ENCODE measurements around the gene LAD1. TPM values are rescaled to one million over a fixed set of nuclear protein-coding genes. Genes with fewer than 3 reads are reported as not detected.

The LAD1 gene
- total and polyA plus RNA-seq, 4 donors, result 0.17 to 0.50 (median 0.35) TPM

- peaks cover 10% of the 10 kb centered on the region for H3K27me3 ChIP-seq (ENCODE audit: control insufficient read depth, insufficient read depth, low read length)
- H3K9me3 ChIP-seq (ENCODE audit: control insufficient read depth, insufficient read depth, low read length), result no peaks in the 10 kb centered on the region
- H3K27ac ChIP-seq (ENCODE audit: low read depth, low read length), result no peak overlapping the region
- H3K4me3 ChIP-seq (ENCODE audit: low read depth, low read length), result no peak overlapping the region
- no peaks in the 10 kb centered on the region for H3K36me3 ChIP-seq (ENCODE audit: control insufficient read depth, insufficient read depth, low read length)
- no peak for DNase-seq (ENCODE audit: low read depth in 4 of 6, low spot score in 6 of 6)
- WGBS (ENCODE audit: insufficient coverage), result 92% methylated on average over 5 of the region's 8 CpGs
- H3K4me1 ChIP-seq (ENCODE audit: control insufficient read depth, insufficient read depth, low read length), result peaks cover 6% of the 10 kb centered on the region
Observed at GRCh38 chr1:201406831-201407406, 7.8 kb upstream of the LAD1 start.

GRCh38 chr1:201405484-201405831, 6.3 kb upstream of the LAD1 start:
- DNase-seq (ENCODE audit: low read depth in 4 of 6, low spot score in 6 of 6), result no peak
- peaks cover 23% of the 10 kb centered on the region for H3K27me3 ChIP-seq (ENCODE audit: control insufficient read depth, insufficient read depth, low read length)
- H3K4me3 ChIP-seq (ENCODE audit: low read depth, low read length), result no peak overlapping the region
- H3K36me3 ChIP-seq (ENCODE audit: control insufficient read depth, insufficient read depth, low read length), result no peaks in the 10 kb centered on the region
- 82% methylated on average over 10 of the region's 10 CpGs for WGBS (ENCODE audit: insufficient coverage)
- H3K4me1 ChIP-seq (ENCODE audit: control insufficient read depth, insufficient read depth, low read length), result peaks cover 6% of the 10 kb centered on the region
- no peak overlapping the region for H3K27ac ChIP-seq (ENCODE audit: low read depth, low read length)
- H3K9me3 ChIP-seq (ENCODE audit: control insufficient read depth, insufficient read depth, low read length), result no peaks in the 10 kb centered on the region

GRCh38 chr1:201404722-201405483, 5.8 kb upstream of the LAD1 start:
- Histone ChIP-seq H3K27me3 (ENCODE audit: control insufficient read depth, insufficient read depth, low read length) (peaks cover 29% of the 10 kb centered on the region), H3K36me3 (ENCODE audit: control insufficient read depth, insufficient read depth, low read length) (no peaks in the 10 kb centered on the region), H3K4me1 (ENCODE audit: control insufficient read depth, insufficient read depth, low read length) (peaks cover 11% of the 10 kb centered on the region), H3K9me3 (ENCODE audit: control insufficient read depth, insufficient read depth, low read length) (no peaks in the 10 kb centered on the region), H3K27ac (ENCODE audit: low read depth, low read length) (no peak overlapping the region), H3K4me3 (ENCODE audit: low read depth, low read length) (no peak overlapping the region)
- DNase-seq (ENCODE audit: low read depth in 4 of 6, low spot score in 6 of 6), result no peak
- 88% methylated on average over 6 of the region's 11 CpGs for WGBS (ENCODE audit: insufficient coverage)

- H3K9me3 ChIP-seq (ENCODE audit: control insufficient read depth, insufficient read depth, low read length), result no peaks in the 10 kb centered on the region
- 78% methylated on average over 5 of the region's 7 CpGs for WGBS (ENCODE audit: insufficient coverage)
- no peak overlapping the region for H3K4me3 ChIP-seq (ENCODE audit: low read depth, low read length)
- peaks cover 19% of the 10 kb centered on the region for H3K4me1 ChIP-seq (ENCODE audit: control insufficient read depth, insufficient read depth, low read length)
- H3K27me3 ChIP-seq (ENCODE audit: control insufficient read depth, insufficient read depth, low read length), result peaks cover 37% of the 10 kb centered on the region
- no peak overlapping the region for H3K27ac ChIP-seq (ENCODE audit: low read depth, low read length)
- H3K36me3 ChIP-seq (ENCODE audit: control insufficient read depth, insufficient read depth, low read length), result no peaks in the 10 kb centered on the region
- DNase-seq (ENCODE audit: low read depth in 4 of 6, low spot score in 6 of 6), result no peak
Observed at GRCh38 chr1:201404055-201404454, 4.9 kb upstream of the LAD1 start.

- no peak overlapping the region for H3K27ac ChIP-seq (ENCODE audit: low read depth, low read length)
- WGBS (ENCODE audit: insufficient coverage), result 63% methylated on average over 1 of the region's 1 CpG
- no peak overlapping the region for H3K4me3 ChIP-seq (ENCODE audit: low read depth, low read length)
- peaks cover 22% of the 10 kb centered on the region for H3K4me1 ChIP-seq (ENCODE audit: control insufficient read depth, insufficient read depth, low read length)
- peaks cover 44% of the 10 kb centered on the region for H3K27me3 ChIP-seq (ENCODE audit: control insufficient read depth, insufficient read depth, low read length)
- no peaks in the 10 kb centered on the region for H3K9me3 ChIP-seq (ENCODE audit: control insufficient read depth, insufficient read depth, low read length)
- DNase-seq (ENCODE audit: low read depth in 4 of 6, low spot score in 6 of 6), result no peak
- H3K36me3 ChIP-seq (ENCODE audit: control insufficient read depth, insufficient read depth, low read length), result no peaks in the 10 kb centered on the region
Observed at GRCh38 chr1:201403359-201403758, 4.2 kb upstream of the LAD1 start.

GRCh38 chr1:201401700-201402099, 2.6 kb upstream of the LAD1 start:
- no peak overlapping the region for H3K4me3 ChIP-seq (ENCODE audit: low read depth, low read length)
- no peak overlapping the region for H3K27ac ChIP-seq (ENCODE audit: low read depth, low read length)
- WGBS (ENCODE audit: insufficient coverage), result no CpG with 5 or more reads among the region's 2 CpGs
- H3K9me3 ChIP-seq (ENCODE audit: control insufficient read depth, insufficient read depth, low read length), result no peaks in the 10 kb centered on the region
- peaks cover 22% of the 10 kb centered on the region for H3K4me1 ChIP-seq (ENCODE audit: control insufficient read depth, insufficient read depth, low read length)
- H3K27me3 ChIP-seq (ENCODE audit: control insufficient read depth, insufficient read depth, low read length), result peaks cover 50% of the 10 kb centered on the region
- no peaks in the 10 kb centered on the region for H3K36me3 ChIP-seq (ENCODE audit: control insufficient read depth, insufficient read depth, low read length)
- DNase-seq (ENCODE audit: low read depth in 4 of 6, low spot score in 6 of 6), result no peak

GRCh38 chr1:201400852-201401230, 1.7 kb upstream of the LAD1 start:
- H3K27me3 ChIP-seq (ENCODE audit: control insufficient read depth, insufficient read depth, low read length), result peaks cover 50% of the 10 kb centered on the region
- WGBS (ENCODE audit: insufficient coverage), result no CpG with 5 or more reads among the region's 2 CpGs
- peaks cover 24% of the 10 kb centered on the region for H3K4me1 ChIP-seq (ENCODE audit: control insufficient read depth, insufficient read depth, low read length)
- H3K27ac ChIP-seq (ENCODE audit: low read depth, low read length), result no peak overlapping the region
- no peak overlapping the region for H3K4me3 ChIP-seq (ENCODE audit: low read depth, low read length)
- no peaks in the 10 kb centered on the region for H3K36me3 ChIP-seq (ENCODE audit: control insufficient read depth, insufficient read depth, low read length)
- no peaks in the 10 kb centered on the region for H3K9me3 ChIP-seq (ENCODE audit: control insufficient read depth, insufficient read depth, low read length)
- DNase-seq (ENCODE audit: low read depth in 4 of 6, low spot score in 6 of 6), result no peak

- no peaks in the 10 kb centered on the region for H3K9me3 ChIP-seq (ENCODE audit: control insufficient read depth, insufficient read depth, low read length)
- H3K4me1 ChIP-seq (ENCODE audit: control insufficient read depth, insufficient read depth, low read length), result peaks cover 24% of the 10 kb centered on the region
- no peak overlapping the region for H3K27ac ChIP-seq (ENCODE audit: low read depth, low read length)
- H3K36me3 ChIP-seq (ENCODE audit: control insufficient read depth, insufficient read depth, low read length), result no peaks in the 10 kb centered on the region
- H3K27me3 ChIP-seq (ENCODE audit: control insufficient read depth, insufficient read depth, low read length), result peaks cover 50% of the 10 kb centered on the region
- DNase-seq (ENCODE audit: low read depth in 4 of 6, low spot score in 6 of 6), result no peak
- 88% methylated on average over 11 of the region's 11 CpGs for WGBS (ENCODE audit: insufficient coverage)
- no peak overlapping the region for H3K4me3 ChIP-seq (ENCODE audit: low read depth, low read length)
Observed at GRCh38 chr1:201400212-201400851, 1.2 kb upstream of the LAD1 start.

- Histone ChIP-seq H3K27me3 (ENCODE audit: control insufficient read depth, insufficient read depth, low read length) (peaks cover 49% of the 10 kb centered on the region), H3K27ac (ENCODE audit: low read depth, low read length) (no peak overlapping the region), H3K36me3 (ENCODE audit: control insufficient read depth, insufficient read depth, low read length) (no peaks in the 10 kb centered on the region), H3K4me1 (ENCODE audit: control insufficient read depth, insufficient read depth, low read length) (peaks cover 24% of the 10 kb centered on the region), H3K4me3 (ENCODE audit: low read depth, low read length) (no peak overlapping the region), H3K9me3 (ENCODE audit: control insufficient read depth, insufficient read depth, low read length) (no peaks in the 10 kb centered on the region)
- peak in 1 of 6 donors; percentile 30 for DNase-seq (ENCODE audit: low read depth in 4 of 6, low spot score in 6 of 6)
- 3% methylated on average over 61 of the region's 62 CpGs for WGBS (ENCODE audit: insufficient coverage)
Observed at GRCh38 chr1:201399352-201400126, 415 bp upstream of the LAD1 start.
